CD4-positive, alpha-beta T cell treated with Interleukin-1 beta for 1 hour (primary cell): ENCODE data around the gene TBC1D10A.
"Not testable (repeated sequence)": the region's sequence is repeated elsewhere in the genome, so short reads cannot be mapped to it uniquely, and the experiment has no call there.

Experiments used
- DNase-seq, 2 donors: peaks; one replicate each; pipeline ENCODE4 v3.0.0-alpha.2; 2020 to 2022

Gene TBC1D10A

GRCh38 chr22:30344447-30345200 is 17.9 kb upstream of the TBC1D10A start:
- DNase-seq: peak in 1 of 2 donors; percentile 25

DNA sequence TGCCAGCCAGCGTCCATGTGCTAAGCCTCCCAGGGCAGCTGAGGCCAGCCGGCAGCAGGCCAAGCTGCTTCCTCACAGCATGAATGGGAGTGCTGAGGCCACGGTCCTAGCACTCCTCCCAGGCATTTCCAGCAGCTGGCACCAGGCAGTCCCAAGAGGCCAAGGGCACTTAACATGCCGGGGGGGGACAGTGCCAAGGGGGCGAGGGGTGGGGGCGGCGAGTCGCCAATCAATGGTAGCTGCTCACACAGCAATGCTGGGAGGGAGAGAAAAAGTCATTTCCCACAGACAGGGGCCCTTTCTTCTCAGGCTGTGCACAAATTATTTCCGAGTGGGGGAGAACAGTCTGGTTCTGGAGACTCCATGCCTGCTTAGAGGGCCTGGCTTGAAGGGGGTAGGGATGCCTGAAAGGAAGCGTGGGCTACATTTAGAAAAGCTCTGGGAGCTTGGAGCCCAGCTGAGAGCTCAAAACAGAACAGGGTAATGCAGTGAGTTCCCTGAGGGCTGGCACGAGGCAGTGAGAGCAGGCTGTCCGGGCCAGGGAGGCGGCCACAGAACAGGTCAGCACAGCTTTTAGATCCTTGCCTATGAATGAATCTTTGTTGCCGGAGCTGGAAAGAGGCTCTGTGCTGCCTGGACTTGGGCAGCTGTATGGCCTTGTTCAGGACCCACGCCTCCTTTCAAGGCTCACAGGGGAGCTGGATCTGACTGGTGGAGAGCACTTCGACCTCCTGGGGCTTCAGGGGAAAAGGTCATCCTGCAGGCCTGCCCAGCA is 14.4 kb upstream of the TBC1D10A start:
- no peak for DNase-seq

DNA sequence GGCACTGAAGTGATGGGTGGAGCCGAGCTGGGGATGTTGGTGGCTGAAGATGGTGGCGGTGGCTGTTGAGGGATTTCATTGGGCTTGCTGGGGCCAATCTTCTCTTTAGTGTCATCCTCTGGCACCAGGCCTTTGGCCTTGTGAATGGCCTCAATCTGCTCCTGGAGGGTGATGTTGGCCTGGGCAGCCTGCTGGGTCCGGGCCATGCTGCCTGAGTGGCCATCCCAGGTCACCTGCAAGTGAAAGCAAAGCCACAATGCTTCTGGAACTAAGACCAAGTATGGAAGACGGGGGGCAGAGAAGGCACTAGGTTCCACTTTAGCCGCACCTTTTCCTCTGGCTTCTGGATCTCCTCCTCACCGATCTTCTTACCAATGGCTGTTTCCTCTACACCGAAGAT is 12.1 kb upstream of the TBC1D10A start:
- DNase-seq: no peak

DNA sequence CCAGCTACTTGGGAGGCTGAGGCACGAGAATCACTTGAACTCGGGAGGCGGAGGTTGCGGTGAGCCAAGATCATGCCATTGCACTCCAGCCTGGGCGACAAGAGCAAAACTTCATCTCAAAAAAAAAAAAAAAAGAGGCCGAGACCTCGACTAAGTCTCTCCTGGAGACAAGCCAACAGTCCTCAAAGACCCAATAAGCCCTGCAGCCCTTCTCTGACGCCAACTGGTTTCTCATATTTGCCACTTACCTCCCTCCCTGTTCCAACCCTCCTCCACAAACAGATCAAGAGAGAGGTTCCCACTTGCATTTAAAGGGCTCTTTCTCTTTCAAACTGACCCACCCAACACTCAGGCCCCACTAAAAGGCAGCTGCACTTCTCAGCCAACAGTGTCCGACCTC is 11.6 kb upstream of the TBC1D10A start:
- not testable (repeated sequence) for DNase-seq

DNA sequence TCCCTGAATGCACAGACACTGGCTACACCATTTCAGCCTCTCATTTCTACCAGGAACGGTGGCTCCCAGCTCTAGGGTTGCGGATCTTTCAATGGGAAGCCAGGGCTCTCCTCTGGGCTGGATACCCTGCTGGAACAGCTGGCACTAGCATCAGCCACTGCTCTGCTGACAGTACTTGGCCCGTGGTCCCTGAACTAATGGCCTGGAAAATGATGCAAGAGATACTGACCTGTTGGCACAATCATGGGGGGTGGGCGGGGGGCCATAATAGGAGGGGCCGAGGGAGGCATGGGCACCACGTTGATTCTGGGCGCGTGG is 10.7 kb upstream of the TBC1D10A start:
- no peak for DNase-seq

DNA sequence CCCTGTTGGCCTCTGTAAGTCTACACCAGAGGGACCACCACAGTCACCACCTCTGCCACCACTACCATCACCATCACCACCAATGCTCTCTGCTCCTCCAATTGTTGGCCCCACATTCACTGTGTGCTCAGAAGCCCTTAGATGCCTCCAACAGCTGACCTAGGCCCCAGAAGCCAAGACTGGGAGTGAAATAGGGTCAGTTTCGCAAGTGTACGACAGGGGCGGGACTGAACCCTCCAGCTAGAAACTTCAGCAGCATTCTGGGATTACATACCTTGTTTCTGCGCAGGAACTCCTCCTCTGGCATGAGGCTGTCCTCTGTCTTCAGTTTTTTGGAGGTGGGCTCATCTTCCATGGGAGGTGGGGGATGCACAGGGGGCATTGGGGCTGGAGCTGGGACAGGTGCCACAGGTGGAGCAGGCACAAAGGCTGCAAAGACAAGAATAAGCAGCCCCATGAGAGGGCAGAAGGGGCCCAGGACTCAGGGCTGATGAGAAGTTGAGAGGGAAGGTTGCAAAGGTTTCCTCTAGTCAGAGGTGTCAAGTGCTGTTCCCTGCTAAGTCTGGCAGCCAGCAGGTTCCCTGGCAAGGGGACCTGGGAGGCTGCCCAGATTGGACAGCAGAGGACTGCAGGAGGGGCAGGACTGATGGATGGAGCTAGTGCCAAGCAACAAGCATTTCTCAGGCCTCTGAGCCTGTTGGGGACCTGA is 10.2 kb upstream of the TBC1D10A start:
- no peak for DNase-seq

DNA sequence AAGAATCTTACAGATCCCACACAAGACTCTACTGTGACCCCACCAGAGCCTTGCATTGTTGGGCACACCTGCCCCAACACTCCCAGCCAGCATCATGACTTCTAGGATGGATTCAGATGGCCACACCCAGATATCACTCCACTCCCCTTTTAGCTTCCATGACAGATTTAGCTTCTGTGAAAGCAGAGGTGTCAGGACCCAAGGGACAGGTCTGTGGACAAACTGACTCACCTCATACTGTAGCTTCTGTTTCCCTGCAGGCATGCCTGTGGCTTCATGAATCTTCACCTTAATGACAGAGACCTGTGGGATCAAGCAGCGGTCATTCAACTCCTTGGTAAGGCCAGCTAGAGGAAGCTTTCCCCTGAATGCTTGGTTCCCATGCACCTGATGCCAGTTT is 8.5 kb upstream of the TBC1D10A start:
- no peak for DNase-seq

DNA sequence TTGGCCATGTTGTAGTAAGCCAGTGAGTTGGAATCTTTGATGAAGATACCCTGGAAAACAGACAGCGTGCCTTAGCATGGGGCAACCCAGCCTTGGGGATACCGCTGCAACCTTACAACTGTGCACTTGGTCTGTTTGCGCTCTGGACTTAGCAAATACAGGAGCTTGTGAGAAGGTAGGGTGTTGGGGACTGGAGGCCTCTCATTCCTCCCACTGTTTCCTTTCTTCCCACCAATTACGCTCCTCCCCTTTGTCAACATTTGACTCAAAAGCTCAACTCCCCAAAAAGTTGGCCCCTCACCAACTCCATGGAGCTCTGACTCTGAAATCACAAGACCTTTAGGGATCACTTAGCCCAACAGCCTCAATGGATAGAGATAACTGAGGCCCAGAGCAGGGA is 7.9 kb upstream of the TBC1D10A start:
- no peak for DNase-seq

DNA sequence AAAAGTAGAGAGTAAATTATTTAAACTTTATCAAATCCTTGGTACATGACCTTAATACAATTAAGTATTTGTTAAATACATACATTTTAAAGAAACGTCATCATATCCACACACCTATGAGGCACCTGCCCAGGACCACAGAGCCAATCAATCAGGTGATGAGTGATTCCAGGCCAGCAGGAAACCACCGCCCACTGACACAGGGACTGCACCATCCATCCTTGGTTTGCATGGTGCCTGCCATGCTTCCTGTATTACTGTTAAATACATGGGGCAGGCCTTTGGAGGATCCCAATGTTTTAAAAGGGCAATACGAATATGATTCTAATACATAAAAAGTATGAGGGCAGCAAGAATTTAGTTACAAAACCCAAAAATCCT is 7.0 kb upstream of the TBC1D10A start:
- no peak for DNase-seq

- no peak for DNase-seq
Observed at GRCh38 chr22:30332994-30333706, 6.4 kb upstream of the TBC1D10A start.

GRCh38 chr22:30332551-30332950 is 5.8 kb upstream of the TBC1D10A start:
- no peak for DNase-seq

GRCh38 chr22:30328466-30329049 is 1.8 kb upstream of the TBC1D10A start:
- no peak for DNase-seq

DNA sequence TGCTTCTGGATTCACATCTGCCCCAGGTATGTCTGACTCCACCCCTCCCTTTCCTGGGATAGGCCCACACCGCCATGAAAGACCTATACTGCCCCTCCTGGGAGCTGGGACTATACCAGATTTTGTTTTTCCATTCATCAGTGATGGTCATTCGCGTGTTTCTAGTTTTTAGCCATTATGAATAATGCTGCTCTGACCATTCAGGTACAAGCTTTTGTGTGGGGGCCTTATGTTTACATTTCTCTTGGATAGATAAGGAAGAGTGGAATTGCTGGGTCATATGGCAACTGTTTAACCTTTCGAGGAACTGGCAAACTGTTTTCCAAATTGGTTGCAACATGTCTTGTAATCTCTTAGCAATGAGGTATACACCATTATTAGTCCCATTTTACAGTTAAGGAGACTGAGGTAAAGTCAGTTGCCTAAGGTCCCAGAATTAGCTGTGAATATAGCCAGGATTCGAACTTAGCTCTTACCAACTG is 1.2 kb upstream of the TBC1D10A start:
- DNase-seq: no peak

DNA sequence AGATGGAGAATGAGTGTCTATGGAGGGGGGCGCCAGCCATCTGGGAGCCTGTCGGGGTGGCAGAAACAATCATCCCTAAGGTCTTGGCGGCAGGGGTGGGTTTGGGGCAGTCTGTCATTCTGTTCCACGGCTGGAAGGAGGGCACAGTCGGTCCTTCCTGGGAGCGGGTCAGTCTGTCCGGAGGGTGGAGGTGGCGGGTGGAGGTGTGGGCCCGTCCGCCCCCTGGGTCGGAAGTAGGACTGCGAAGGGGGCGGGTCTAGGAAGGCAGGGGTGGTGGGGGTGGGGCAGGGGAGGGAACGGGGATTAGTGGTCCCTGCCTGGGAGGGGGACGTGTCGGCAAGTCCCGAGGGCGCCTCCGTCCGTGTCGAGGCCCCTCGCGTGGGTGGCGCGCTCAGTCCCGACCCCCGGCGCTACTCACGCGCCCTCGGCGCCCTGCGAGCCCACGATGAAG is 461 bp downstream of the TBC1D10A start:
- peak; percentile 12 to 28 for DNase-seq

DNA sequence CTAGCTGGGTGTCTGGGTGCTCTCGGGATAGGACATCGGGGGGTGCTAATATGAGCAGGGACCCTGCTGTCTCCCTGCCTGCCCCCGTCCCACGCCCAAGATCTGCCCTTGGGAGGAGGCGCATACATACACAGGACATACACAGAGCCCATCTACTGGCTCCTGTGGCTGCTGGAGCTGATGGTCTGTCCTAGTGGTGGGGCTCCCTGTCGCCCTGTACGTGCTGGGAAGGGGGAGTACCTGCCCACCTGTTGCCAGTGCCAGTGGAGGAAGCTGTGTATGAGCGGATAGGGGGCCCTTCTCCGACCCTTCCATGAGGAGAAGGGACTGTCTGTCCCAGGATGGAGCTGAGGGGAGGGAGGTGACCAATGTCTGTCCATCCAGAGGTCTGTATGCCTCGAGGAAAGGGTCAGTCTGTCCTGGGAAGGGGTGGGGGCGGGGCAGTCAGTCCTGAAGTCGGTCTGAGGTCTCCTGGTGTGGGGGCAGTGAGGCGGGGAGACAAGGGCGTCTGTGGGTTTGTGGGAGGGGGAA is 952 bp downstream of the TBC1D10A start:
- DNase-seq: no peak

DNA sequence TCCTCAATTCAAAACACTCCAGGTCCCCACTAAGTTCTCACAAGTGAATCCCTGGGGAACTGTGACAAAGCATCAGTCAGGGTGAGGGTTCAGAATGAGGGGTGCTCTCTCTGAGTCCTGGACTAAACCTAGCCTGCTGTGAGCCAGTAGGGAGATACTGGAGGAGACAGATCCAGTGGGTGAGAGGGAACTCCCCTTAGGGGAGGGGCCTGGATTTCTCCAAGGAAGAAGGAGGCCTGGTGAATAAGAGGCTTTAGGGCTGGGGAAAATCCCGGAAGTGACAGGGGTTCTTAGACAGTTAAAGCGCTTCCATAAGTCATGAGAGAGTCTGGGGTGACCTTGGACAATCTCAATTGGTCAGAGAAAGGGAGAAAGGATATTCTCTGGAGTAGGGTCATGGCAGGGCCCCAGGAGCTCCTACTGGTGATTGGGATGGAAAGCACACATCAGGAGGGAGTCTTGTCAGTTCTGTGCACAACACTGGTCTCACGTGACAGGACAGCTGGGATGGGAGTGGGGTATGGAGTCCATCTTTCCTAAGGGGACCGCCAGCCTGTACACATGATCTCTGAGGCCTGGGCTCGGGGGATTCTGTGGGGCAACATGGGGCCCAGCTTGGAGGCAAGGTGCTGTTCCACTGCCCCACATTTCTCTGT is 1.5 kb downstream of the TBC1D10A start:
- DNase-seq: no peak

- peak; percentile 34 to 46 for DNase-seq
Observed at GRCh38 chr22:30324014-30324730, 2.6 kb downstream of the TBC1D10A start.

DNA sequence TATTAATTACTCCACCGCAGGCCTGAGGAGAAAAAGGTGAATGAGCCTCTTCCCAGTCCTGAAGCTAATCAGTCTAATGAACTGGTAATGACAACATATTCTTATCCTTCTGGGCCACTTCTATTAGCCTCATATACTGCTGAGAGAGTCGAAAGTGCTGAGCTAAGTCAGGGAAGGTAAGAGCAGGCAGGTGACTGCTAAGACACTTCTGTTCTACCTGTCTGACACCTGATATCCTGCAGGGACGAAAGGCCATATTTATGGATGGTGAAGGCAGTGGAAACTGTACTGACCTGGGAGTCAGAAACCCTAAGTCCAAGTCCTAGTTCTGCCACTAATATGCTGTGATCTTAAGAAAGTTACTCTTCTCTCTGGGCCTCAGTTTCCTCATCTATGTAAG is 3.5 kb downstream of the TBC1D10A start:
- no peak for DNase-seq

DNA sequence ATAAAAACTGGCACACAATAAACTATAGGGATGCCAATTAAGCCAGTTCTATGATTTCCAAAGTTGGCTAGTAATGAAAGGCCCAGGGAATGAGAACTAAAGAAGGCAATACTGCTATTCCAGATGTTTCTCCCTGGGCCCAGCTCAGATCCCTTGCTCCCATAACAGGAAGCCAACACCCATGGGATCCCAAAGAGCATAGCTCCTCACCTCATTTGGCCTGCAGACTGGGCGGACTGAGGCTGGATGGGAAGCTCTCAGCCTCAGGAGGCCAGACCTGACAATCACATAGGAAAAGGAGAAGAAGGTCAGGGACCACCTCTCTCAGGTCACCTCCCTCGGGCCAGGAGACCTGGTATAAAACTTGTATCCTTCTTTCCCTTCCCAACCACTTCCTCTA is 5.3 kb downstream of the TBC1D10A start:
- no peak for DNase-seq

- no peak for DNase-seq
Observed at GRCh38 chr22:30320021-30320556, 6.7 kb downstream of the TBC1D10A start.
